Thyroid gland (tissue), 4 donors: ENCODE measurements around the gene CDH6. TPM values are rescaled to one million over a fixed set of nuclear protein-coding genes. Genes with fewer than 3 reads are reported as not detected.

Experiments
- DNase-seq, 2 donors: peaks; one replicate each; pipeline ENCODE4 v3.0.0-alpha.2; 2019
- H3K27ac ChIP-seq, 3 donors: fragments of 200-600 bp; sonication (generic); 1 replicate in 2 of 3; 2 replicates in 1 of 3; pipeline ENCODE4 v1.5.1; 2016 to 2019; ENCODE audit warnings: mild to moderate bottlenecking in 1 of 3, moderate library complexity in 1 of 3
- H3K27me3 ChIP-seq: fragments of 200-600 bp; sonication (generic); one replicate; pipeline ENCODE4 v1.5.1; 2019
- H3K36me3 ChIP-seq, 2 donors: fragments of 200-600 bp; sonication (generic); one replicate each; pipeline ENCODE4 v1.5.1; 2016 to 2019
- H3K4me1 ChIP-seq, 2 donors: fragments of 200-600 bp; sonication (generic); one replicate each; pipeline ENCODE4 v1.5.1; 2017 to 2019
- H3K4me3 ChIP-seq, 3 donors: fragments of 200-600 bp; sonication (generic); replicated peaks in 1 of 3; 1 replicate in 2 of 3; 2 replicates in 1 of 3; pipeline ENCODE4 v1.5.1; 2016; ENCODE audit warnings: mild to moderate bottlenecking in 1 of 3
- H3K9me3 ChIP-seq: fragments of 200-600 bp; sonication (generic); one replicate; pipeline ENCODE4 v1.5.1; 2017
- CTCF ChIP-seq, 6 experiments: fragments of 200-600 bp in 3 of 6; fragments of 450-650 bp in 3 of 6; sonication (generic) in 3 of 6; IDR thresholded peaks; one replicate each; pipeline ENCODE4 v1.5.1; 2016 to 2019; ENCODE audit warnings: antibody characterized with exemption in 6 of 6, mild to moderate bottlenecking in 2 of 6, inconsistent platforms in 1 of 6, moderate library complexity in 1 of 6
- POLR2A ChIP-seq, 2 donors: fragments of 450-650 bp; IDR thresholded peaks; one replicate each; pipeline ENCODE4 v1.6.1; 2017; ENCODE audit warnings: antibody characterized with exemption in 2 of 2, mild to moderate bottlenecking in 2 of 2, moderate library complexity in 1 of 2
- WGBS, 2 donors: methylation state at CpG; one replicate each; pipeline ENCODE4 v1.1.5; 2017; 5-methylcytosine and 5-hydroxymethylcytosine counted together
- intact Hi-C: fragments of 100-400 bp; cut with DNase I; formaldehyde crosslinking; loops from one replicate; pipeline ENCODE4 v1.15.1; 2023
- total RNA-seq, 4 donors: library from RNA; depleted of rRNA; stranded (reverse); fragments of >200 nt; gene quantifications; one replicate each; pipeline ENCODE4 v1.2.3, GENCODE V29; 2016

CDH6 gene
- total RNA-seq, 4 donors from 2014 or later: 1.0 to 3.0 (median 2.2) TPM

- WGBS, 2 donors: 60 to 67% methylated on average over 5 of the region's 5 CpGs
- Histone ChIP-seq H3K27me3 (no peaks in the 10 kb centered on the region), H3K4me1 (no peaks in the 10 kb centered on the region), H3K36me3 (no peaks in the 10 kb centered on the region), H3K9me3 (no peaks in the 10 kb centered on the region), H3K4me3 (no peak overlapping the region), H3K27ac (no peak overlapping the region)
- no peak for TF ChIP-seq CTCF (IDR thresholded peaks at IDR 0.05)
- TF ChIP-seq POLR2A (IDR thresholded peaks at IDR 0.05): no peak
- DNase-seq: no peak
- intact Hi-C loops: no loop called here
Measured at GRCh38 chr5:31157720-31158119, 35.8 kb upstream of the CDH6 start.

GRCh38 chr5:31158686-31159085 is 34.8 kb upstream of the CDH6 start:
- H3K4me1 ChIP-seq: no peaks in the 10 kb centered on the region
- no peaks in the 10 kb centered on the region for H3K27me3 ChIP-seq
- 41 to 46% methylated on average over 1 of the region's 1 CpG for WGBS, 2 donors
- no peak overlapping the region for H3K4me3 ChIP-seq
- no peak for DNase-seq
- no peak overlapping the region for H3K27ac ChIP-seq
- intact Hi-C loops: no loop called here
- TF ChIP-seq CTCF (IDR thresholded peaks at IDR 0.05): no peak
- TF ChIP-seq POLR2A (IDR thresholded peaks at IDR 0.05): no peak
- no peaks in the 10 kb centered on the region for H3K9me3 ChIP-seq
- no peaks in the 10 kb centered on the region for H3K36me3 ChIP-seq

GRCh38 chr5:31161781-31162181 is 31.7 kb upstream of the CDH6 start:
- Histone ChIP-seq H3K36me3 (no peaks in the 10 kb centered on the region), H3K4me1 (no peaks in the 10 kb centered on the region), H3K9me3 (no peaks in the 10 kb centered on the region), H3K4me3 (no peak overlapping the region), H3K27me3 (no peaks in the 10 kb centered on the region), H3K27ac (no peak overlapping the region)
- TF ChIP-seq POLR2A (IDR thresholded peaks at IDR 0.05) (no peak), CTCF (IDR thresholded peaks at IDR 0.05) (no peak)
- no peak for DNase-seq
- intact Hi-C loops: no loop called here
- 13% methylated on average over 2 of the region's 2 CpGs for WGBS, 2 donors

GRCh38 chr5:31165729-31166128 is 27.8 kb upstream of the CDH6 start:
- DNase-seq: no peak
- H3K27me3 ChIP-seq: no peaks in the 10 kb centered on the region
- no peaks in the 10 kb centered on the region for H3K9me3 ChIP-seq
- H3K27ac ChIP-seq: no peak overlapping the region
- no peak for TF ChIP-seq CTCF (IDR thresholded peaks at IDR 0.05)
- TF ChIP-seq POLR2A (IDR thresholded peaks at IDR 0.05): no peak
- 84 to 85% methylated on average over 2 of the region's 2 CpGs for WGBS, 2 donors
- no peak overlapping the region for H3K4me3 ChIP-seq
- no peaks in the 10 kb centered on the region for H3K36me3 ChIP-seq
- intact Hi-C loops: no loop called here
- H3K4me1 ChIP-seq: no peaks in the 10 kb centered on the region

- no peak for TF ChIP-seq POLR2A (IDR thresholded peaks at IDR 0.05)
- no peak for TF ChIP-seq CTCF (IDR thresholded peaks at IDR 0.05)
- Histone ChIP-seq H3K9me3 (no peaks in the 10 kb centered on the region), H3K27ac (no peak overlapping the region), H3K4me1 (no peaks in the 10 kb centered on the region), H3K36me3 (no peaks in the 10 kb centered on the region), H3K27me3 (no peaks in the 10 kb centered on the region), H3K4me3 (no peak overlapping the region)
- intact Hi-C loops: no loop called here
- WGBS, 2 donors: 91% methylated on average over 7 of the region's 7 CpGs
- no peak for DNase-seq
Measured at GRCh38 chr5:31169379-31169778, 24.1 kb upstream of the CDH6 start.
